GM21529 (cell line): ENCODE measurements around the gene CCDC107.
A peak's percentile ranks its signal among the peaks of the same experiment; 100 is the strongest.

Experiments
- ATAC-seq: cut with Tn5 transposase; IDR thresholded peaks from one replicate; pipeline ENCODE4 v1.9.1; 2021; ENCODE audit not compliant: unreplicated experiment

CCDC107 gene

DNA sequence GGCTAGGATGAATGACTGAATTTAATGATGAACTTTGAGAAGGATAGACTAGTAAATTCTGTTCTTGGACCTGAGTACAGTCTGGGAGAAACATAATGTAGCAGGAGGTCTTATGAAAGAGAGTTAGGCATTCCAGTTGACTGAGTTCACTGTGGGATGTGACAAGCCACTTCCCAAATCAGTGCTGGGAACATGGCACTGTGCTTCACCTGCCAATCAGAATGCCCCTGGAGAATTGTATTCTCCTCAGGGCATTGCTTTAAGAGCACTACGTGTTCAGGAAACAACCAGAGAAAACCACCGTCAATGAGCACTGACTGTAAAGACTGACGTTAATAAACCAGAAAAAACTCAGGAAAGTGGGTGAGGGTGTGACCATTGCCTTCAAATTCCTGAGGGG lies 1.2 kb downstream of the CCDC107 start:
- ATAC-seq: no peak

DNA sequence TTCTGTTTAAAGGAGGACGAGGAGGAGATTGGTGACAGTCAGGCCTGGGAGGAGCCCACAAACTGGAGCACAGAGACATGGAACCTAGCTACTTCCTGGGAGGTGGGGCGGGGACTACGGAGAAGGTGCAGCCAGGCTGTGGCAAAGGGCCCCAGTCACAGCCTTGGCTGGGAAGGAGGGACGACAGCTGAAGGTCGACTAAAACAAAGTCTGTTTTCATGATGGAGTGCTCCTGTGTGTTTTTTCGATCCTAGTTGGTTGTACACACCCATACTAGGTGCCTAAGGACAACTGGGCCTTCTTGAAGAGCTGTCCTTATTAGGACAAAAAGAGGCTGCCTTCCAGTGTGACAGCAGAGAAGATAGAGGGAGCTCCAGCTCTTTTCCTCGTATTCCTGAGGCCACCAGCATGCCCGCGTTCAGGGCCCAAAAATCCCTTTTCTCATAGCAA lies 2.9 kb downstream of the CCDC107 start:
- ATAC-seq: no peak

DNA sequence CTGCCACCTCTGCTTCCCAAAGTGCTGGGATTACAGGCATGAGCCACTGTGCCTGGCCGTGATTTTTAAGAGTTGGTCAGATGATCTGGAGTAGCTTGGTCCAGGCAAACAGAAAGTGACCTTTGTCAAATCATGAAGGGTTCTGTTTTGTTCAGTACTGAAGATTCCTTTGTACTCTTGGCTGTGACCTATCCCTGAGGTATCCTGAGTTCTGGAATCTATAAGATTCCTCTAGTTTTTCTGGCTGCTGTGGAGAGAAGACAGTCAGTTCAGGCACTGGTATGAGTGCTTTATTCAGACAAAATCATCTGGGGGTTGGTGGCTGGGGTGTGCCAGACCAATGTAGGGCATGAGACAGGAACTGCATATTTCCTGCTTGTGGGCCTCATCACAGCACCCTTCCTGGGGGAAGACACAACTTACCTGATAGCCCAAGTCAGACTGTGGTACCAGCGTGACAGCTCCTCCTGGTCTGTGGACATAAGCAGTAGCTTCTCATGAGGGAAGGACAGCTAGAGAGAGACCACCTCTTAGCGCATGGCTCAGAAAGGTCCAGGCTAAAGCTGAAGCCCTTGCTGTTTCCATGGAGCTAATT lies 3.8 kb downstream of the CCDC107 start:
- no peak for ATAC-seq

DNA sequence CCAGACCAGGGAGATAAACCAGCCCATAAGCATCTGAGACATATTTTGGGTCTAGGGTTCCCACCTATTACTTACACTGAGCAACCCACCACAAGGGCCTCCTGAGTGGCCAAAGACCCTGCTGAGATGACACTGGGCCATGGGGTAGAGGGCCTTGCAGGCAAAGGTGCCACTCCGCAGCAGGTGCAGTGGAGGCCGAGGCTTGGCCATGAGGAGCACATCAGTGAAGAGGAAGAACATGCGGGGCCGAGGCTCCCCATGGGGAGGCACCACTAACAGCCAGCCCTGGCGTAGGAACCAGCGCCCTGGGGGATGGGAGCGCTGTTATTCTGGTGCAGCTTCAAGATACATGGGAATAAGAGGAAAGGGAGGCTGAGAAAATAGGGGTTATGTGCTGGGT lies 4.3 kb downstream of the CCDC107 start:
- ATAC-seq: no peak

DNA sequence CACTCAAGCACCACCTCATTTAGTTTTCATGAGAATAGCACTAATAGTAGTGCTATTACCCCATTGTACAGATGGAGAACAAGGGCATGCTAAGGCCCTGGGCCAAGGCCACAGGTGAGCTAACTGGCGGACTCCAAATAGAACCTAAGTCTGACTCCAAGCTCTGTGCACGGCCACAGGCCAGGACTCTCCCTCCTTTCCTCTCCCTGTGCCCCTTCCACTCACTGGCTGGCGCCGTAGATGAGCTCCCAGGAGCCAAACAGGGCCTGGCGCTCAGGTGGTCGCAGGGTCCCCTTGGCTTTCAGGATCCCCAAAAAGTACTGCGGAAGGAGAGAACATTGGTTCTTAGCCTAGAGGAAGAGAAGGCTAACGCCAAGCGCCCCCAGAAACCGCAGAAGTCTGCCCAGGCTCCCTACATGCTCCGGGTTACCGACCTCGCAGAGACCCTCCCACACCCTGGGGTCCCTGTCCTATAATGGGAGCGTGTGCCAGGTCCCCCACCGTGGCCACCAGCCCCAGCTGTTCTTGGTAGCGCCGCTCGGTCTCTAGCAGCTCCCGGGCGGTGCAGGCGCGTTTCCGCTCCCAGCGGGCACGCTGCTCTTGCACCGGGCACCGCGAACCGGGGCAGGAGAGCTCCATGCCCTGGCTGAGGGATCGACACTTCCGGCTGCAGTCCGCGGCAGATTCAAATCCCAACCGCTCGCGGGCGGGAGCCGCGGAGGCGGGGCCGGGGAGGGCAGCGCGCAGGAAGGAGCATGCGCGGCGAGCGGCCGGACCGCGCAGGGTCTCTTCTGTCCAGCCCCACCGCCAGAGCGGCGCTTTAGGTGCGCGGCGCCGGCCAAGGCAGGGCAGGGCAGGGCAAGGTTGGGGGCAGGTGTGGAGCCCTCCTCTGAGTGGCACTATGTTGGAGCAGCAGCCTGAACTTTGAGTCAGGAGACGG lies 6.7 kb downstream of the CCDC107 start, which contains the start of gene ARHGEF39:
Gene ARHGEF39, minus strand, starts transcription at position 665 of the 940 bp plus-strand sequence. Its CDS starts 26 bp downstream, at position 639.
- peak; percentile 82 for ATAC-seq

DNA sequence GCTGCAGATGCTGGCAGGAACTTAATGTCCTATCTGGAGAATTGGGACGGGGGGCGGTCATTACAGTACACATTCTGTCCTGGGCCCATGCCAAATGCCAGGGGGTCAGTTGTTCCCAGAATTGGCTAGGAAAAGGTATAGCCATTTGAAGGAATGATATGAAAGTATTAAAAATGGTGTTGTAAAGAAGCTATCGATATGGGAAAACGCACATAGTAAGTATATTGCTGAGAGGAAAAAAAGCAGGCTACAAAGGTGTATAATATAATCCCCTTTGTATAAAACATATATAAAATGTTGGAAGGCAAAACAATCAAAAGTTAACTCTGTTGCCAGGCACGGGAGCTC lies 7.4 kb downstream of the CCDC107 start:
- ATAC-seq: no peak

DNA sequence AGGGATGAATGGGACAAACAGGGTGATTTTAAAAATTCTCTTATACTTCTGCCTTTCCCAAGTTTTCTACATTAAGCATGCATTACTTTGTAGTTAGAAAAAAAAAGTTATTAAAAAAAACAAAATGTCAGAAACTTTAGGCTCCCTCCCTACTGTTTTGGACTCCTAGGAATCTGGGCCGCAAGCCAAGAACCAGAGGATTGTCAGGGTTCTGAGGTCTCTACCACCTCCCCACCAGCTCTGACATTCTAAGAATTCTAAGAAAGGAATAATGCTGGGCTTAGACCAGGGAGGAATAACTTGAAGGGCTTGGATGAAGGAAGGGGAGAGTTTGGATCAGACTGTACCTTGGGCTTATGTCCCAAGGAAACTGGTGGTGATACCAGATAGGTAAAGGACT lies 8.0 kb downstream of the CCDC107 start:
- ATAC-seq: no peak

DNA sequence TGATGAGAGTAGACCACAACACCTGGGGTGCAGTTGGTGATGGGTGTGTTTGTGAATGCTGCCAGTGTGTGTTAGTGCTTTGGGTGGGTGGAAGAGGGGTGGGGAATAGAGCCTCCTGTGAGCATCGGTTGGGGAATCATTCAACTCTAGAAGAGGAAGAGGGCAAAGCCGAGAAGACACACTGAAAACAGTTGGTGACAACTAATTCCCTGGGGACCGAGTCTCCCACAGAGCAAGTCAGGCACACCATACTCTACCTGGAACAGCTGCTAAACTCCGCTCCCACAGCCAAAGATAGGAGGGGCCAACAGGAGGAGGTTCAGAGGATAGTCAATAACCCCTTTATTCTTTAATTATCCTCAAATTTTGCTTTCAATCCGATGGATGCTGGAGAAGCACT lies 8.5 kb downstream of the CCDC107 start:
- ATAC-seq: no peak

DNA sequence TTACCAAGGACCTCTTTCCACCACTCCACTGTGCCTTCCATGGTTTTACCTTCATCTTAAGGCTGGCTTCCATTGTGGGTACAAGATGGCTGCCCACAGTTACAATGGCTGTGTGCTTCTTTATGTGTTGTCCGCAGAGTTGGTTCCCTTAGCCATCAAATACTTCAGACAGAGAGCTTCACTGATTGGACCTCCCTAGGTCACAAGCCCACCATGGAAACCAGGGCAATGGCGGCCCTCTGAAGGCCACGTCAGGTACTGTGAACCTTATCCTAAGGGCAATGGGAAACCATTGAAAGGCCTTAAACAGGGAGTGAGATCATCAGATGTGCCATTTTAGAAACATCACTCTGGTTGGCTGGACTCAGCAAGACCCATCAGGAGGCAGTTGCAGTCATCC lies 9.8 kb downstream of the CCDC107 start:
- no peak for ATAC-seq

DNA sequence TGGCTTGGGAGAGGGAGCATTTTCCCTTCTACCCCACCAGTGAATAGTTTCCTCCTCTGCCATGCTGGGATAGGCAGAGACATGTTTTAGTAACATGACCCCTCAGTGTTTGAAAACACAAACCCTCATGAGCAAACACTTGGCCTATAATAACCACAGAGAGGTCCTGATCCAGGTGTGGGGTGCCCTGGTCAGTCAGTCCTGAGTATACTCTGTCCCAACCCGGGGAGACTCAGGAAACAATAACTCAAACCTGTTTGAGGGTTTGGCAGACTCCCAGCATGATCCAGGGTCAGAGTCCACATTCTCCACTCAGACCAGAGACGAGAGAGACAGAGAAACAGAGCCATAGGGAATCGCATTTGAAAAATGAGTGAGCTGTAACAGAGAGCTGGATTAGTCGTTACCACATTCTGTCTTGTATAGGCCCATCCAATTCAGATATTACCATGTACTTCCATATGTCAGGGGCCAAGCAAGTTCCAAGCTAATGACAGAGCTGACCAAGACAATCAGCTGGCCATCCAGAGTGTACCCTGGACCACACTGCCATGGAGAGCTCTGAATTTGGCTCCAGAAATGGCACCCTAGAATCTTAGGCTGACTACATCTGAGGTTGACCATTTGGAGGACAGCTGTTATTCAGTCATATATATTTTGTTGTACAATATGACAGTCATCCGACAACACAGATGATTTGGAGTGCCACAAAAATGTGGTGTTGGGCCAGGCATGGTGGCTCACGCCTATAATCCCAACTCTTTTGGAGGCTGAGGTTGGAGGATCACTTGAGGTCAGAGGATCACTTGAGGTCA lies 11.4 kb downstream of the CCDC107 start:
- no peak for ATAC-seq

DNA sequence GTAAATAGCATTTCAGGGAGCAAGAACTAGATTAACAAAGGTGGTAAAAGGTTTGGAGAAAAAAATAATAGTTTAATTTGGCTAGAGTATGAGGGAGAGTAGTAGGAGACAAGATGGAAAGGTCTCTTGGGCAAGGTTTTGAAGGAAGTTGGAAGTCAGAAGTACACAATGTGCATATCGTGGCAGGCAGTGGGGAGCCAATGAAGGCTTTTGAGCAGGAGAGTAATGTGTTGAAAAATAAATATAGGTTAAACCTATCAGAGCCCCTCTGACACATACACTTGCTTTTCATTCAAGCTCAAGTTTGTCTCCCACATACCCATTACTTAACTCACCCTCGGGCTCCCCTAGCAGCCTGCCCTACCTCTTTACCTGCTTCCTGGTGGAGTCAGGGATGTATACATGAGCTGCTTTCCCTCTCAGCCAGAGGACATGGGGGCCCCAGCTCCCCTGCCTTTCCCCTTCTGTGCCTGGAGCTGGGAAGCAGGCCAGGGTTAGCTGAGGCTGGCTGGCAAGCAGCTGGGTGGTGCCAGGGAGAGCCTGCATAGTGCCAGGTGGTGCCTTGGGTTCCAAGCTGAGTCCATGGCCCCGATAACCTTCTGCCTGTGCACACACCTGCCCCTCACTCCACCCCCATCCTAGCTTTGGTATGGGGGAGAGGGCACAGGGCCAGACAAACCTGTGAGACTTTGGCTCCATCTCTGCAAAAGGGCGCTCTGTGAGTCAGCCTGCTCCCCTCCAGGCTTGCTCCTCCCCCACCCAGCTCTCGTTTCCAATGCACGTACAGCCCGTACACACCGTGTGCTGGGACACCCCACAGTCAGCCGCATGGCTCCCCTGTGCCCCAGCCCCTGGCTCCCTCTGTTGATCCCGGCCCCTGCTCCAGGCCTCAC lies 15.3 kb downstream of the CCDC107 start, which contains the start of gene CA9:
Gene CA9, plus strand, starts transcription at position 797 of the 893 bp plus-strand sequence. Its CDS starts 32 bp downstream, at position 829.
- ATAC-seq: no peak

DNA sequence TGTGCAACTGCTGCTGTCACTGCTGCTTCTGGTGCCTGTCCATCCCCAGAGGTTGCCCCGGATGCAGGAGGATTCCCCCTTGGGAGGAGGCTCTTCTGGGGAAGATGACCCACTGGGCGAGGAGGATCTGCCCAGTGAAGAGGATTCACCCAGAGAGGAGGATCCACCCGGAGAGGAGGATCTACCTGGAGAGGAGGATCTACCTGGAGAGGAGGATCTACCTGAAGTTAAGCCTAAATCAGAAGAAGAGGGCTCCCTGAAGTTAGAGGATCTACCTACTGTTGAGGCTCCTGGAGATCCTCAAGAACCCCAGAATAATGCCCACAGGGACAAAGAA lies 15.9 kb downstream of the CCDC107 start:
- ATAC-seq: no peak

DNA sequence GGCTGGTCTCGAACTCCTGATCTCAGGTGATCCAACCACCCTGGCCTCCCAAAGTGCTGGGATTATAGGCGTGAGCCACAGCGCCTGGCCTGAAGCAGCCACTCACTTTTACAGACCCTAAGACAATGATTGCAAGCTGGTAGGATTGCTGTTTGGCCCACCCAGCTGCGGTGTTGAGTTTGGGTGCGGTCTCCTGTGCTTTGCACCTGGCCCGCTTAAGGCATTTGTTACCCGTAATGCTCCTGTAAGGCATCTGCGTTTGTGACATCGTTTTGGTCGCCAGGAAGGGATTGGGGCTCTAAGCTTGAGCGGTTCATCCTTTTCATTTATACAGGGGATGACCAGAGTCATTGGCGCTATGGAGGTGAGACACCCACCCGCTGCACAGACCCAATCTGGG lies 17.1 kb downstream of the CCDC107 start:
- no peak for ATAC-seq

DNA sequence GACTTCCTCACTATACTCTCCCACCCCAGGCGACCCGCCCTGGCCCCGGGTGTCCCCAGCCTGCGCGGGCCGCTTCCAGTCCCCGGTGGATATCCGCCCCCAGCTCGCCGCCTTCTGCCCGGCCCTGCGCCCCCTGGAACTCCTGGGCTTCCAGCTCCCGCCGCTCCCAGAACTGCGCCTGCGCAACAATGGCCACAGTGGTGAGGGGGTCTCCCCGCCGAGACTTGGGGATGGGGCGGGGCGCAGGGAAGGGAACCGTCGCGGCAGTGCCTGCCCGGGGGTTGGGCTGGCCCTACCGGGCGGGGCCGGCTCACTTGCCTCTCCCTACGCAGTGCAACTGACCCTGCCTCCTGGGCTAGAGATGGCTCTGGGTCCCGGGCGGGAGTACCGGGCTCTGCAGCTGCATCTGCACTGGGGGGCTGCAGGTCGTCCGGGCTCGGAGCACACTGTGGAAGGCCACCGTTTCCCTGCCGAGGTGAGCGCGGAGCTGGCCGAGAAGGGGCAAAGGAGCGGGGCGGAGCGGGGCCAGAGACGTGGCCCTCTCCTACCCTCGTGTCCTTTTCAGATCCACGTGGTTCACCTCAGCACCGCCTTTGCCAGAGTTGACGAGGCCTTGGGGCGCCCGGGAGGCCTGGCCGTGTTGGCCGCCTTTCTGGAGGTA lies 17.8 kb downstream of the CCDC107 start:
- no peak for ATAC-seq

DNA sequence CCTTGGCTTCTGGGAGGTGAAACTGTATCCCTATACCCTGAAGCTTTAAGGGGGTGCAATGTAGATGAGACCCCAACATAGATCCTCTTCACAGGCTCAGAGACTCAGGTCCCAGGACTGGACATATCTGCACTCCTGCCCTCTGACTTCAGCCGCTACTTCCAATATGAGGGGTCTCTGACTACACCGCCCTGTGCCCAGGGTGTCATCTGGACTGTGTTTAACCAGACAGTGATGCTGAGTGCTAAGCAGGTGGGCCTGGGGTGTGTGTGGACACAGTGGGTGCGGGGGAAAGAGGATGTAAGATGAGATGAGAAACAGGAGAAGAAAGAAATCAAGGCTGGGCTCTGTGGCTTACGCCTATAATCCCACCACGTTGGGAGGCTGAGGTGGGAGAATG lies 21.0 kb downstream of the CCDC107 start:
- no peak for ATAC-seq

DNA sequence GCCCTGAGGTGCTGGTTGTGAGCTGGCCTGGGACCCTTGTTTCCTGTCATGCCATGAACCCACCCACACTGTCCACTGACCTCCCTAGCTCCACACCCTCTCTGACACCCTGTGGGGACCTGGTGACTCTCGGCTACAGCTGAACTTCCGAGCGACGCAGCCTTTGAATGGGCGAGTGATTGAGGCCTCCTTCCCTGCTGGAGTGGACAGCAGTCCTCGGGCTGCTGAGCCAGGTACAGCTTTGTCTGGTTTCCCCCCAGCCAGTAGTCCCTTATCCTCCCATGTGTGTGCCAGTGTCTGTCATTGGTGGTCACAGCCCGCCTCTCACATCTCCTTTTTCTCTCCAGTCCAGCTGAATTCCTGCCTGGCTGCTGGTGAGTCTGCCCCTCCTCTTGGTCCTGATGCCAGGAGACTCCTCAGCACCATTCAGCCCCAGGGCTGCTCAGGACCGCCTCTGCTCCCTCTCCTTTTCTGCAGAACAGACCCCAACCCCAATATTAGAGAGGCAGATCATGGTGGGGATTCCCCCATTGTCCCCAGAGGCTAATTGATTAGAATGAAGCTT lies 21.8 kb downstream of the CCDC107 start:
- ATAC-seq: no peak

DNA sequence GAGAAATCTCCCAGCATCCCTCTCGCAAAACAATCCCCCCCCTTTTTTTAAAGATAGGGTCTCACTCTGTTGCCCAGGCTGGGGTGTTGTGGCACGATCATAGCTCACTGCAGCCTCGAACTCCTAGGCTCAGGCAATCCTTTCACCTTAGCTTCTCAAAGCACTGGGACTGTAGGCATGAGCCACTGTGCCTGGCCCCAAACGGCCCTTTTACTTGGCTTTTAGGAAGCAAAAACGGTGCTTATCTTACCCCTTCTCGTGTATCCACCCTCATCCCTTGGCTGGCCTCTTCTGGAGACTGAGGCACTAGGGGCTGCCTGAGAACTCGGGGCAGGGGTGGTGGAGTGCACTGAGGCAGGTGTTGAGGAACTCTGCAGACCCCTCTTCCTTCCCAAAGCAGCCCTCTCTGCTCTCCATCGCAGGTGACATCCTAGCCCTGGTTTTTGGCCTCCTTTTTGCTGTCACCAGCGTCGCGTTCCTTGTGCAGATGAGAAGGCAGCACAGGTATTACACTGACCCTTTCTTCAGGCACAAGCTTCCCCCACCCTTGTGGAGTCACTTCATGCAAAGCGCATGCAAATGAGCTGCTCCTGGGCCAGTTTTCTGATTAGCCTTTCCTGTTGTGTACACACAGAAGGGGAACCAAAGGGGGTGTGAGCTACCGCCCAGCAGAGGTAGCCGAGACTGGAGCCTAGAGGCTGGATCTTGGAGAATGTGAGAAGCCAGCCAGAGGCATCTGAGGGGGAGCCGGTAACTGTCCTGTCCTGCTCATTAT lies 22.4 kb downstream of the CCDC107 start:
- ATAC-seq: peak; percentile 81

DNA sequence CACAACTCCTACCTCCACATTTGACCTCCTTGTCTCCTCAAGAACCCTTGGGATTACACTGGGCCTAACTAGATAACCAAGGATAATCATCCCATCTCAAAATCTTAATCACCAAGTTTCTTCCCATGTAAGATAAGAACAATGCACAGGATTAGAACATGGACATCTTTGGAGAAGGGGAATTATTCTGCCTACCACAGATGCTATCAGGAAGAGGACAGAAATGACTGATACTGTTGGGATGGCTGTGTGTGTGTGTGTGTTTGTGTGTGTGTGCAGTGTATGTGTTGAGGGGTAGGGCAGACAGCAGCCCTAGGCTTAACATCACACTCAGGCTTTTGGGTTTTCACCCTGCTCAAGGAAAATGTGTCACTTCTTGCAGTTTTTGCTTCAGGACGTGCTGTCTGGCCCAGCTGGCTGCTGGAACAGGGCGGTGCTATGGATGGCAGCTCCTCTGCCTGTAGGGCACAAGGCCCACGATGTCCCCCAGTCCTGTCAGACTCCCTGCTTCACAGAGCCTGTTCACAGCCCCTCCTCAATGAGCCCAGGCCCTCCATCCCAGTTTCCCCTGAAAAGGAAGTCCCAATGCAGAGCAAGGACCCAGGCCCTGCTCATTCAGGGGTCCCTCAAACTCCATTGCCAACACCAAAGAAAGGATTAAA lies 23.4 kb downstream of the CCDC107 start:
- ATAC-seq: no peak
